Liver (tissue), 2 donors: ENCODE results near the gene GGCT.

Source experiments
- CTCF ChIP-seq: fragments of 150-350 bp; IDR thresholded peaks from 2 replicates; pipeline ENCODE4 v1.5.1; 2017; ENCODE audit warnings: improper control_type of control experiment, low read depth, low read length; ENCODE audit not compliant: missing input control
- ZBTB33 ChIP-seq: IDR thresholded peaks from 2 replicates; pipeline ENCODE4 v1.6.1; 2016; ENCODE audit warnings: antibody characterized with exemption
- donor health status: healthy.

GRCh38 chr7:30447466-30447865, 57.2 kb downstream of the GGCT start:
- no peak for TF ChIP-seq CTCF
- TF ChIP-seq ZBTB33, result no peak
